IPS-NIHi7 (cell line): ENCODE data around the gene HRCT1.
A peak's percentile ranks its signal among the peaks of the same experiment; 100 is the strongest.
"Not testable (repeated sequence)": the region's sequence is repeated elsewhere in the genome, so short reads cannot be mapped to it uniquely, and the experiment has no call there.

Experiments
- DNase-seq: peaks from one replicate; pipeline ENCODE4 v3.0.0; 2012; ENCODE audit warnings: mixed read lengths; ENCODE audit errors: extremely low spot score

Gene HRCT1

DNA sequence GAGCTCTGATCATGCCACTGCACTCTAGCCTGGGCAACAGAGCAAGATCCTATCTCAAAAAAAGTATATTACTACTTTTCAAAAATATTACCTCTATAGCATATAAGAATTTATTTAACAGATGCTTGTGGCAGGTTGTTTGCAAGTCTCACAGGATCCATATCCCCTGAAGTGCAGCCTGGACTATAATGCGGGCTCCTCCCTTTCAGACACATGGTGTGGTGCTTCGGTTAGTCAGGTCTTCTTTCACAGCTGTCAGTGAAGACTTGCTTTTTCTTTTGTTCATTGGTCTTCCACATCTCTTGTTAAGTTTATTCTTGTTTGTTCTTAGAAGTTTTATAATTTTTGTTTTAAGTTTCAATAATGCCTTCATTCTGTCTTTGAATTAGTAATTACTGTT is 9.4 kb upstream of the HRCT1 start:
- no peak for DNase-seq

DNA sequence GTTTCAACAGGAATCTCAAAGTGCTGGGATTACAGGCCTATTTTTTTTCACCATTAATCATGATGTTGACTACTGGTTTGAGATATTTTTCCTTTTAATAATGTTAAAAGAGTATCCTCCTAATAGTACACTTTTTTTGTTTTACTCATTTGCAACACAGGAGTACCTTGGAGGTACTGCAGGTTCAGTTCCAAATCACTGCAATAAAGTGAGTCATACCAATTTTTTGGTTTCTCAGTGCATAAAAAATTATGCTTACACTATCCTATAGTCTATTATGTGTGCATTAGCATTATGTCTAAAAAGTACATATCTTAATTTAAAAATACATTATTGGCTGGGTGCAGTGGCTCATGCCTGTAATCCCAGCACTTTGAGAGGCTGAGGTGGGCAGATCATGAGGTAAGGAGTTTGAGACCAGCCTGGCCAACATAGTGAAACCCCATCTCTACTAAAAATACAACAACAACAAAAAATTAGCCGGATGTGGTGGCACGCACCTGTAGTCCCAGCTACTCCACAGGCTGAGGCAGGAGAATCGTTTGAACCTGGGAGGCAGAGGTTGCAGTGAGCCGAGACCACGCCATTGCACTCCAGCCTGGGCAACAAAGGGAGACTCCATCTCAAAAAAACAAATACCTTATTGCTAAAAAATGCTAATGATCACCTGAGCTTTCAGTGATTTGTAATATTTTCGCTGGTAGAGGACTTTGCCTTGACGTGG is 8.5 kb upstream of the HRCT1 start:
- not testable (repeated sequence) for DNase-seq

DNA sequence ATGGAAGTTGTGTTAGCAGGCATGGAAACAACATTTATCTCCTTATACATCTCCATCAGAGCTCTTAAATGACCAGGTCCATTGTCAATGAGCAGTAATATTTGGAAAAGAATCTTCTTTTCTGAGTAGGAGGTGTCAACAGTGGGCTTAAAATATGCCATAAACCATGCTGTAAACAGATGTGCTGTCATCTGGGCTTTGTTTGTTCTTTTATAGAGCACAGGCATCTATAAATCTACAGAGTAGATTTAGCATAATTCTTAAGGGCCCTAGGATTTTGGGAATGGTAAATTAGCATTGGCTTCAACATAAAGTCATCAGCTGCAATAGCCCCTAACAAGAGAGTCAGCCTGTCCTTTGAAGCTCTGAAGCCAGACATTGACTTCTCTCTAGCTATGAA is 7.7 kb upstream of the HRCT1 start:
- DNase-seq: no peak

DNA sequence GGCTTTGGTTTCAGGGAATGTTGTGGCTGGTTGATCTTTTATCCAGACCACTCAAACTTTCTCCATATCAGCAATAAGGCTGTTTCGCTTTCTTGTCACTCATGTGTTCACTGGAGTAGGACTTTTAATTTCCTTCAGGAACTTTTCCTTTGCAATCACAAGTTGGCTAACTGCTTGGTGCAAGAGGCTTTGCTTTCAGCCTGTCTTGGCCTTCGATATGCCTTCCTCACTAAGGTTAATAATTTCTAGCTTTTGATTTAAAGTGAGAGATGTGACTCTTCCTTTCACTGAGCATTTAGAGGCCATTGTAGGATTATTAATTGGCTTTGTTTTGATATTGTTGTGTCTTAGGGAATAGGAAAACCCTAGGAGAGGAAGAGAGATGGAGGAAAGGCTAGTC is 7.0 kb upstream of the HRCT1 start:
- DNase-seq: no peak

DNA sequence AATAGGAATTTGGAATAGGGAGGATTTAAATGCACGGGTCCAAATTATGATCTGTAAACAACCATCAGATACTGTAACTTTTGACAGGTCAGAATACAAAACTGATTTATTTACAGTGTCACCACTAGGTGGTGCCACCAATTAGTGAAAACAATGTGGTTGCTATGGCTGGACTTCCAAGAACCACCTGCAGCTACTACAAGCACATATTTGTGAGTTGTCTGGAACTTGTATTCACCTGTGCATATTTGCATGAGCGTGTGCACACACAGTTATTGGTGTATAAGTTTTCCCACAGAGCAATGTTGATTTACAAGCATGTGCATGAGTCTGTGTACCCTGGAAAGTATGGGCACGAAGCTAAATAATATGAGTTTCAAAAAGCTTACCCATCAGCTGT is 3.0 kb upstream of the HRCT1 start:
- DNase-seq: peak; percentile 66

DNA sequence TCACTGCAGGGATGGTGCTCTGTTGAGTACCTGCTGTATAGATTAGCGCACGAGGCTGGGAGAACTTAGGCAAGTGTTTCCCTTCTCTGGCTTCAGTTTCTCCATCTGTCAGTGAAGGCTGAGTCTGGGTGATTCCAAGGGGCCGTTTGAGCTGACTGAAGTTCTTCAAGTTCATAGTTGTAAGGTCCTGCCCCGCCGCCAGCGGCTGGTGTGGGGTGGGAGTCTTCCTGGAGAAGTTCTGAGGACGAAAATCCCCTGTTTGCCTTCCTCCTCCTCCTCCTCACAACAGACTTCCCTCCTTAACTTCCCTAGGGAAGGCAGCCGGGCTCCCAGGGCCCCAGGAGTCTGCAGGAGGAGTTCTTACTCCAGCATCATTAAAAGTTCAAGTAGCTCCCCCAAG is 1.7 kb upstream of the HRCT1 start:
- DNase-seq: no peak

DNA sequence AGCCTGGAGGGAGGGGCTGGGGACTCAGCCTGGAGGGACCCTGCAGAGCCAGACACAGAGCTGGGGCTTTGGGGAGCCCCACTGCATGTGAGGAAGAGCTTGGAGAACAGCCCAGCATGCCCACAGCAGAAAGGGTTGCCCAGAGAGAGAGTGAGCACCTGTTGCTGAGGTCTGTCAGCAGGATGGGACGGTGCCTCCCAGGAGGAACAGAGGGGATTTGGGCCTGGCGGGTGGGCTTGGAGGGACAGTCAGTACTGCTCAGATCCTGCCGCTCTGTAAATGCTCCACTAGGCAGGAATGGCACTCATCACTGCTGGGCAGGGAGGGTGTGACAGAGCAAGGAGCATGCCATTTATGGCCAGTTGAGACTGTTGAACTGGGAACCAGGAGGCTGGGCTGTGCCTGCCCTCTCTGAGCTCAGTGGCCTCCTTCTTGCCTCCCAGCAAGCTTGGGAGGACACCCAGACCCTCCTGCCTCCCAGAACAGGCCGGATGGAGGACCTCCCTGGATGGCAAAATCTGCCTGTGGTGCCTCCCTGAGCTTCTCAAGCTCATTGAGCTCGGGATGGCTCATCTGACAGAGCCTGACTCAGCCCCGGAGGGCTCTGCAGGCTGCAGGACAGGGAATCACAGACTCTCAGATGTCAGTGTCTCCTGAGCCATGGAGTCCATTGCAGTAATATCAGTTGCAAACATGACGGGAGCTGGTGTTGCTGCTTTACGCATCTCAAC is 786 bp upstream of the HRCT1 start:
- no peak for DNase-seq

DNA sequence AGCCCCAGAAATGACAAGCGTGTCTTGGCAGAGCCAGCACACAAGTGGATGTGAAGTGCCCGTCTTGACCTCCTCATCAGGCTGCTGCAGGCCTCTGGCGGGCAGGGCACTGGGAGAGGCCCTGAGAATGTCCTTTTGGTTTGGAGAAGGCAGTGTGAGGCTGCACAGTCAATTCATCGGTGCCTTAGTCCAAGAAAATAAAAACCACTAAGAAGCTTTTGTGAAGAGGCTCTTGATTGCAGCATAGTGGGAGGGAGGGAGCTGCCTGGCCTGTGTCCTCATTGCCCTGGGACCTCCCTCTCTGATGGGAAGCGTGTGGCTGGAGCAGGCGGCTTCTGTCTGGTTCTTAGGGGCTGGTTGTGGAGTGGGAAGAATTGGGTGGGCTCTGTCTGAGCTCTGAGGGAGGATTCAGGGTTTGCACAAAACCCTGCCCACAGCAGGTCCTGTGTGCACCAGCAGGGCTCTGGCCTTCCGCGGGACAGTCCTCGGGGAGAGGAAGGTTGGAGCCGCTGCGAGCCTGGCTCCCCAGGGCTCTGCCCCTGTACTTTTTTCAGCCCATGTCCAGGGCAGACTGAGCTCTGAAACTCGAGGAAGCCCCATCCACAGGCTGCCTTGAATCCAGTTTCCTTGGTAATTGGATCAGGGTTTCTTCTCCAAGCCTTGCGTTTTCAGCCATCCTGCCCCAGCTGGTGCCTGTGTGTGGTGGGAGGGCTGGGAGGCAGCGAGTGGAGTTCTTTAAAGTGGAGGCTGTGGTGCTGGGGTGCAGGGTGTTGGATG is 1.1 kb downstream of the HRCT1 start:
- no peak for DNase-seq

DNA sequence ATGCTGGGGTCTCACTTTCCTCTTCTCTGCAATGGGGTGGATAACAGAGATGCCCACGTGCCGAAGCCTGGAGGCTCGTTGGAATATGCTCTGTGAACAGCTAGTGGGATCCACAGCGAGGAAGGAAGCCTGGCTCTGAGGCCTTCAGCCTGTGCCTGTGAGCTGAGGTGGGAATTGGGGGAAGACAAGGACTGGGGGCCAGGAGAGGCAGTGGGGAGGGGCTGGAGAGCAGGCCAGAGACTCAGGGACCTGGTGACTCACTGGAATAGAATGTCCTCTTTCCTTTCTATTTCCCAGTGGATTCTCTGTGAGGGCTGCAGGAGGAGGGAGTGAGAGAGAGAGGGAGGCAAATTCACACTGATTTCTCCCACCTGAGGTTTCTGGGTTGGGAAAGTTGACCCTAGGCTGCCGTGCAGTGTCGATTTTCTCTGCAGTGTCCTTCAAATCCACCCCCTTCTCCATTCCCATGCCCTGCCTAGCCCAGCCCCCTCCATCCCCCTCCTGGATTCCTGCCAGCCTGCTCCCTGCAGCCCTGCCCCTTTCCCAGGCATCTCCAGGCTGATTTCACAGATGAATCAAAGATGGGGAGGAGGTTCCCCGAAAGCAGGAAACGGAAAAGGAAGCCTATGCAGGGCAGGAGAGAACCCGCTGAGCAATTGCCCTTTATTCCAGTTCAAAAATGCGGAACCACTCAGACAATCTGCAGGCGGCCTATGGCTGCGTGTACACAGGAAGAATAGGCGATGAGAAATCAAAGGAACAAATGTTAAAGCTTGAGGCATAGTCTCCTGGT is 1.9 kb downstream of the HRCT1 start:
- peak; percentile 86 for DNase-seq

DNA sequence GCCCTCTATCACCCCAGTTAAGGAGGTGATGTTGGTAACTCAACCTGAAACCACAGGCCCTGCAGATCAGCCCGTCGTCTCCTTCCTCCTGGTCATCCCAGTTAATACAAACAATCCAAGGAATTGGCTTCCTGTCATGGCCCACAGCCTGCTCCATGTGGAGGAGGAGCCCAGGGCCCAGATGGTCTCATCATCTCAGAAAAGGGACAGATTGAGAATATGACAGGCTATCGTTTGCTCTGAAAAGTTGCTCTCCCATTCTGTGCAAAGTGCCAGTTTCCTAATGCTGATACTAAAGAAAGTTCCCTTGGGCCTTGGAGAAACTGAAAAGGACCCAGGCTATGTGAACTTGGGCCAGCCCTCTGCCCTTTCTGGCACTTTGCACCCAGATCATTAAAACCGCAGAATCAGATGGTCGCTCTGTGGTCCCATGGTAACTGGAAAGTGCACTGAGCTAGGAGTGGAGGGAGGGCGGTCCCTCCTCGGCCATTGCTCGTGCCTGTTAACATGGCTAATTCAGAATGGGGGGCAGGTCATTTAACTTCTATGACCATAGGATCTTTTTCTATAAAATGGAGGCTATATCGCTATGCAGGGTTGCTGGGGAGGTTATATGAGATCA is 2.6 kb downstream of the HRCT1 start:
- no peak for DNase-seq

DNA sequence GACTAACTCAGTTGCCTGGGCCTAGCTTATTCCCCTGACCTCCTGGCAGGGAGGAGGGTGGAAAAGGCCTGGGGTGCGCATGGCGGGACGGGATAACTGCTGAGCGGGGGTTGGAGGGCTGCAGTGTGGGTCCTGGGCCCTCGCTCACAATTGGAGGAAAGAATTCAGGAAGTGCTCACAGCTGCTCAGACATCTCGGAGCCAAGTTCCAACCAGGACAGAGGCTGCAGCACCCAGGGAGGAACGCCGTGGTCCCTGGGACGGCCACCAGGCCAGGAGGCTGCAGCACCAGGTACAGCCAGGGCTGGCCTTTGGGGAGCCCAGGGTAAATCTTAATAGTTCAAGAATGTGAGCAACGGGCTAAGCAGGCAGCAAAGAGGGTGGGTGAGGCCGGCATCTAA is 3.3 kb downstream of the HRCT1 start, which contains the start of gene SPAAR:
Gene SPAAR (plus strand): TSS at position 217 of the 400 bp plus-strand sequence. CDS start 974 bp downstream, outside the sequence.
- DNase-seq: no peak

DNA sequence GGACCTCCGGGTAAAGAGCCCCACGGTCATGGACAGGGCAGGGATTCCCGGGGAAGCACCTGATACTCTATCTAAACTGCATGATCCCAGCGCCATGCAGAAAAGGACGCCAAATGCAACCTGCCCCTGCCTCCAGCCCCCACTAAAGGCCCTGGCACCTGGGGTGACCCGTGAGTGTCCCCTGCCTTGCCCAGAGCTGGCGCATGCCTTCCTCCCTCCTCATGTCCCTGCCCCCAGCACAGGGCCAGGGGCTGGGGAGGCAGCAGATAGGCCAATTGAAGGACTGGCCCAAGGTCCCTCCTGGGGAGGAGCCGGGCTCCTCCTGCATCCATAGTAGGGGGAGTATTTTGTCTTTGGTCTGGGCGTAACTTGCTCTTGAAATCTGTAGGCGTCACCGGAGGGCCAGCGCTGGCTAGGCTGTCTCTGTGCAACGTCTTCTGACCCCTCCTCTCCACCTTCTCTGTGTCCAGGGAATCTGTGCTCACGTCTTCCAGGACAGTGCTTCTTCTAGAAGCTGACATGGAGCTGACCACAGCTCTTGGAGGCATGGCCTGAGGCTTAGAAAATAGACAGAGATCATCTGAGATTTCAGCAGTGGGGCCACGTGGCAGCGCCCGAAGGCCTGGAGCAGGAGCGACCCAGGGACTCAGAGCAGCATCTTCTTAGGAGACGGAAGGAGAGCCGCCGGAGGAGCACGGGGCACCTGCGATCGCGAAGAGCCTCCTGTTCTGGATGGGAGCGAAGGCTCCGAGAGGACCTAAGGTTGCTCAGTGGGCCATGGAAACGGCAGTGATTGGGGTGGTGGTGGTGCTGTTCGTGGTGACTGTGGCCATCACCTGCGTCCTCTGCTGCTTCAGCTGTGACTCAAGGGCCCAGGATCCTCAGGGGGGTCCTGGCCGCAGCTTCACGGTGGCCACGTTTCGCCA is 3.9 kb downstream of the HRCT1 start:
- no peak for DNase-seq

DNA sequence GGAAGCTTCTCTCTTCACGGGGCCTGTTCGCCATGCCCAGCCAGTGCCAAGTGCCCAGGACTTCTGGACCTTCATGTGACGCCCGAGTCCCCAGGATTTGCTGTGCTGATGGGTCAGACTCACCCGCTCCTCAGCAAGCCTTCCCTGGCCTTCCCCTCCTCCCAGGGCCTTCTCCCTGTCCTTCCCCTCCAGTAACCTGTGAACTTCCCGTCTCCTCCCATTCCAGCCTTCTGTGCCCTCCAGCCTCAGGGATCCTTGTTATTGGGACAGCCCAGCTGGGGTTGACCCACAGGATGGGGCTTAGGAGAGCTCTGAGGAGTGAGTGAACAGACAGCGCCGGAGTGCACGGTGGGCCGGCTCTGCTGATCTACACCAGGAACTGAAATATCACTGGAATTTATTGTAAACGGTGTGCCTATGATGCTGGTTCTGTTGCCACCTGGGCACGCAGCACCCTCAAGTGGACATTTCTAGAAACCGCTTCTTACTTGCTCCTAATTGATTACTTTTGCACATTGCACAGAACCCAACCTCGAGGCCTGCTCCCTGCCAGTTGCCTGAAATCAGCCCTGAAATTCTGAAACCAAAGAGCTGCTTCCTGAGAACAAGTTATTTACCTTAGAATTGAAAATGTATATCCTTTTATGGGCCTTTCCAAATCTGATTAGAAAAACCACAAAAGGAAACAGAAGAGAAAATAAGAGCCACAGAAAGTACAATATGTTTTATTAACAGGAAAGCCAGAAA is 4.8 kb downstream of the HRCT1 start:
- DNase-seq: peak; percentile 55

DNA sequence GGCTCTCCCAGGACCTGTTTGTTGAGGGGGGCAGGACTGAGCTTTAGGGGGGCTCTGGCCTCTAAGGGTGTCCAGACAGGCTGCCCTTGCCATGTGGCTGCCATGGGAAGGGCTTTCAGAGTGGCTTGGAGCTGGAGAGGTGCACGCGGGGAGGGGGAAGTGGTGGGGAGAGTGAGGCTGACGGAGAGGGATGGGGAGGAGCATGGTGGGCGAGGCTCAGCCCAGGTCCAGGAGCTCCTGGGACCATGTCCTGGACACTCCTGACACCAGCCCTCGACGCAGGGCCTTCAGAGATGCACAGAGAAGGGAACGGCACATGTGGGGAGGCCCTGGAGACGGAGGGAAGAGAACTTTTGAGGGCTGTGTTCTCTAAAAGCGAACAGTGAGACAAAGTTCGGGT is 5.7 kb downstream of the HRCT1 start:
- DNase-seq: no peak

DNA sequence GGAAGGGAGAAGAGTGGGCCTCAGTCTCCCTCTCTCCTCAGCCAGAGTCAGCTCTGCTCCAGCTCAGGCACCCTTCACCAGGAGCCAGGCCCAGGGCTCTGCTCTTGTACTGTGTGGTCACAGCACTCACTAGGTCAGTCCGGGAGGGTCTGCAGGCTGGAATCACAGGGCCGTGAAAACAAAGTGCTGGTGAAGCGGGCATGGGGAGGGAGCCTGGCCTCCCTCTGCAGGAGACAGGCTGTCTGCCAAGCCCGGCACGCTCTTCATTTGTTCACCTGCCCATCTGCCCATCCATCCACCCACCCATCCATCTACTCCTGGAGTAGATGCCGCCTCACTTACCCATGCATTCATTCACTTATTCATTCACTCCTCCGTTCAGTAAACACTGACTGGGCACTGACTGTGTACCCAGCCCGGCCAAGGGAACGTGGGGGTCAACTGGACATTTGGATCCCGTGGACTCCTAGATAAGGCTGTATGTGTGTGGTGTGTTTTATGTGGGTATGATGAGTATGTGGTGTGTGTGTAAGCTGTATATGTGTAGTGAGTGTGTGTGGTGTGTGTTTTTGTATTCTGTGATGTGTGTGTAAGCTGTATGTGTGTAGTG is 6.9 kb downstream of the HRCT1 start:
- DNase-seq: no peak

DNA sequence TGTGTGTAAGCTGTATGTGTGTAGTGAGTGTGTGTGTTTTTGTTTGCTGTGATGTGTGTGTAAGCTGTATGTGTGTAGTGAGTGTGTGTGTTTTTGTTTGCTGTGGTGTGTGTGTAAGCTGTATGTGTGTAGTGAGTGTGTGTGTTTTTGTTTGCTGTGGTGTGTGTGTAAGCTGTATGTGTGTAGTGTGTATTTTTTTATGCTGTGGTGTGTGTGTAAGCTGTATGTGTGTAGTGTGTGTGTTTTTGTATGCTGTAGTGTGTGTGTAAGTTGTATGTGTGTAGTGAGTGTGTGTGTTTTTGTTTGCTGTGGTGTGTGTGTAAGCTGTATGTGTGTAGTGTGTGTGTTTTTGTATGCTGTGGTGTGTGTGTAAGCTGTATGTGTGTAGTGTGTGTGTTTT is 7.4 kb downstream of the HRCT1 start:
- DNase-seq: not testable (repeated sequence)

DNA sequence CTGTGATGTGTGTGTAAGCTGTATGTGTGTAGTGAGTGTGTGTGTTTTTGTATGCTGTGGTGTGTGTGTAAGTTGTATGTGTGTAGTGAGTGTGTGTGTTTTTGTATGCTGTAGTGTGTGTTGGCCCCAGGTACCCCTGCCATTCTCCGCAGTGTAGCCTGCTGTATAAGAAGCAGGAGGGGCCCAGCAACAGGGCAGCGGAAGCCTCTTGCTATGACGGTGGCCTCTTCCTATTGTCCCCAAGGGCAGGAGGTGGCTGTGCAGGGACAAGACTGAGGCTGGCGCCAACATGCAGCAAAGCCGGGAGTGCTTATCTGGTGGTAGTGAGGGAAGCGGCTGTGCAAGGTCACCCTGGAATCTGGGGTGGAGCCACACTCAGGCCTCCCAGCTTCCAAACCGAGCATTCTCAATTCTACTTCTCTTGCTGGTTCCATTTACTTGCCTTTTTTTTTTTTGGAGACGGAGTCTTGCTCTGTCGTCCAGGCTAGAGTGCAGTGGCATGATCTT is 8.4 kb downstream of the HRCT1 start:
- DNase-seq: no peak

DNA sequence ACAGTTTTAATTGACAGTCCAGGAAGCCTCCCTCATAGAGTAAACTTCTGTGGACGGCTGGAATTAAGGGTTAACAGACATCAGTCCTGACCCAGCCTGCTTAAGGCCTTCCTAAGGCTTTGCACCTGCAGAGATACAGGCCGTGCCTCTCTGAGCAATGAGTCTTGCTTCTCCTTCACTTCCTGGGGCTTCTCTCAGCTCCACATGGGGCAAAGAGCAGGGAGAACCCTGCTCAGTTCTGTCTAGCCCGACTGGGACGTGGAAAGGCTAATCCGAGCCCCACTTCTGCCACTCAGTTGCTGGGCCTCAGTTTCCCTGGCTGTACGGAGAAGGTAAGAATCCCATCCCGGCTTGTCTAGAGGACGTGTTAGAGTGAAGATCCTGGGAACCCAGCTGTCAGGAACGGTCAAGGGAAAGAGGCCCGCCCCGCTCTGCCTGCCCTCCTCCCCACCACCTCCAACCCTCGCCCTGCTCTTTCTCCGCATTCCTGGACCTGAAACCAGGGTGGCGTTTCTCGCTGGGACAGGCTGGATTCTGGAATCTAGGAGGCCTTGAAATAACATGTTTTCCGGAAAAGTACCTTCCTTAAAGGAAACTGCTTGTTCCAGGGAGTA is 9.8 kb downstream of the HRCT1 start:
- DNase-seq: no peak
